Glutamatergic neuron (in vitro differentiated cells): ENCODE results near the gene CNTF. TPM values are rescaled to one million over a fixed set of nuclear protein-coding genes. Genes with fewer than 3 reads are reported as not detected.

Experiments
- DNase-seq: peaks from one replicate; pipeline ENCODE4 v3.0.0; 2022
- H3K27ac Mint-ChIP-seq: one replicate; pipeline ENCODE4 v1.8.0; 2020; ENCODE audit warnings: mild to moderate bottlenecking, mixed read lengths, inconsistent platforms; ENCODE audit not compliant: unreplicated experiment
- H3K27me3 Mint-ChIP-seq: one replicate; pipeline ENCODE4 v1.8.0; 2020; ENCODE audit warnings: mild to moderate bottlenecking, moderate library complexity, mixed read lengths, inconsistent platforms; ENCODE audit not compliant: unreplicated experiment
- H3K36me3 Mint-ChIP-seq: one replicate; pipeline ENCODE4 v1.8.0; 2020; ENCODE audit warnings: mild to moderate bottlenecking, mixed read lengths, inconsistent platforms; ENCODE audit not compliant: unreplicated experiment
- H3K4me1 Mint-ChIP-seq: one replicate; pipeline ENCODE4 v1.8.0; 2020; ENCODE audit warnings: mild to moderate bottlenecking, low read depth, mixed read lengths, inconsistent platforms; ENCODE audit not compliant: unreplicated experiment
- H3K4me3 Mint-ChIP-seq: one replicate; pipeline ENCODE4 v1.8.0; 2020; ENCODE audit warnings: mild to moderate bottlenecking, mixed read lengths, inconsistent platforms; ENCODE audit not compliant: unreplicated experiment
- H3K9me3 Mint-ChIP-seq: one replicate; pipeline ENCODE4 v1.8.0; 2020; ENCODE audit warnings: mild to moderate bottlenecking, moderate library complexity, mixed read lengths, inconsistent platforms; ENCODE audit not compliant: unreplicated experiment
- total RNA-seq: library from RNA; stranded (reverse); fragmentation: NEBNext Ultra II Directional; extraction: Animal tissue kit (Norgen Biotek cat#: 25700); gene quantifications from one replicate; pipeline ENCODE4 v1.2.1, GENCODE V29; 2021; ENCODE audit not compliant: unreplicated experiment
- TF ChIP-seq, protein P1 (sequence below): fragments of 200-600 bp; sonication (generic); IDR thresholded peaks from one replicate; pipeline ENCODE4 v1.5.0; 2021; ENCODE audit not compliant: partially characterized antibody, unreplicated experiment

The CNTF gene
- total RNA-seq, 1 donor from 2014 or later, result 4.6 TPM

DNA sequence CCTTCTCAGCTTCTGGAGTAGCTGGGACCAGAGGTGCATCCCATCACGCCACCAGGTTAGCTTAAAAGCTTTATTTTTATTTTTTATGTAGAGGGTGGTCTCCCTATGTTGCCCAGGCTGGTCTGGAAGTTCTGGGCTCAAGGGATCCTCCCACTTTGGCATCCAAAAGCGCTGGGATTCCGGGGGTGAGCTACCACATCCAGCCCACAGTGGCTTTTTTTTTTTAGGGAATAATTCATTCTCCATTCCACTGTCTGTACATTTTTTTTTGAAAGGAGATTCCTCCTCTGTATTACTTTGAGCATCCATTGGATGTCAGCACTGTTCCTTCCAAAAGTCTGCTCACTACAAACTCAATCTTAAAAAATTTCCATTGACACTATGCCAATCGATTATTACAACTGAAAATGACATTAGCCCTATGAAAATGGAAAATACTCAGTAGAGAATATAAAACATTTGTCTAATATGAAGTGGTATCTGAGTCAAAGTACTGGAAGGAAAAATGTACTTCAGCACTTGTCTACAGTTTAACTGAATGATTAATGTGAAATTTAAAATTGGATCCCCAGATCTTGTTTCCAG is 45.5 kb upstream of the CNTF start:
- Mint-ChIP-seq H3K4me3 (peak overlapping the region; percentile 89), H3K27me3 (peaks cover 22% of the 10 kb centered on the region), H3K36me3 (no peaks in the 10 kb centered on the region), H3K4me1 (peaks cover 13% of the 10 kb centered on the region), H3K9me3 (peaks cover 20% of the 10 kb centered on the region), H3K27ac (peak overlapping the region; percentile 100)
- TF ChIP-seq, protein P1, sequence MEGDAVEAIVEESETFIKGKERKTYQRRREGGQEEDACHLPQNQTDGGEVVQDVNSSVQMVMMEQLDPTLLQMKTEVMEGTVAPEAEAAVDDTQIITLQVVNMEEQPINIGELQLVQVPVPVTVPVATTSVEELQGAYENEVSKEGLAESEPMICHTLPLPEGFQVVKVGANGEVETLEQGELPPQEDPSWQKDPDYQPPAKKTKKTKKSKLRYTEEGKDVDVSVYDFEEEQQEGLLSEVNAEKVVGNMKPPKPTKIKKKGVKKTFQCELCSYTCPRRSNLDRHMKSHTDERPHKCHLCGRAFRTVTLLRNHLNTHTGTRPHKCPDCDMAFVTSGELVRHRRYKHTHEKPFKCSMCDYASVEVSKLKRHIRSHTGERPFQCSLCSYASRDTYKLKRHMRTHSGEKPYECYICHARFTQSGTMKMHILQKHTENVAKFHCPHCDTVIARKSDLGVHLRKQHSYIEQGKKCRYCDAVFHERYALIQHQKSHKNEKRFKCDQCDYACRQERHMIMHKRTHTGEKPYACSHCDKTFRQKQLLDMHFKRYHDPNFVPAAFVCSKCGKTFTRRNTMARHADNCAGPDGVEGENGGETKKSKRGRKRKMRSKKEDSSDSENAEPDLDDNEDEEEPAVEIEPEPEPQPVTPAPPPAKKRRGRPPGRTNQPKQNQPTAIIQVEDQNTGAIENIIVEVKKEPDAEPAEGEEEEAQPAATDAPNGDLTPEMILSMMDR, result no peak
- DNase-seq, result no peak

DNA sequence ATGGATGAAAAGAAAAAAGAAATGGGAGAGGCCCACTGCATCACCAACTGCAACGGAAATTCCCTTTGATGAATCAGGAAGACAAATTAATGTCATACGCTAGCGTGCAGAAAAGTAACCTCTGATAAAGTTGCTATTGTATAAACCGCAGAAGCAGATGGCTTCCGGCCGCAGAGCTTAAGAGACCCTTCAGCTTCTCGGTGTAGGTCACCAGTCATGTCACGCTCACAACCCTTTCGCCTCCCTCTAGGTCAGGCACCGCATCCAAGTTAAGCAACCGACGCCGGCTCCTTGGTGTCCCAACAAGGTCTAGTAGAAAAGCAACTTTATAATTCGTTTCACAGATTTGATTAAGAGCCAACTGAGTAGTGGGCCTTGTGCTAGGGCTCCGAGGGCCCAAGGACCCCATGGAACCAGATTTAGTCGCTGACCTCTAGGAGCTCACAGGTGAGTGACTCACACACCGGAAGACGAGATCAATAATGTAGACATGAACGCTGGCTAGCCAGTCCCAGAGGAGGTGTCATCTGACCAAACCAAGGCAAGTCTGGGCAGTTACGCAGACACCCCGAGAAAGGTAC is 44.8 kb upstream of the CNTF start:
- H3K9me3 Mint-ChIP-seq, result peaks cover 20% of the 10 kb centered on the region
- no peaks in the 10 kb centered on the region for H3K36me3 Mint-ChIP-seq
- H3K4me1 Mint-ChIP-seq, result peaks cover 13% of the 10 kb centered on the region
- TF ChIP-seq, protein P1, result no peak
- peak; percentile 41 for DNase-seq
- peaks cover 22% of the 10 kb centered on the region for H3K27me3 Mint-ChIP-seq
- peak overlapping the region; percentile 100 for H3K27ac Mint-ChIP-seq
- H3K4me3 Mint-ChIP-seq, result peak overlapping the region; percentile 89

GRCh38 chr11:58578136-58578634 is 44.3 kb upstream of the CNTF start:
- Mint-ChIP-seq H3K27ac (peak overlapping the region; percentile 100), H3K27me3 (peaks cover 22% of the 10 kb centered on the region), H3K4me3 (peak overlapping the region; percentile 89), H3K9me3 (peaks cover 20% of the 10 kb centered on the region), H3K36me3 (no peaks in the 10 kb centered on the region), H3K4me1 (peaks cover 13% of the 10 kb centered on the region)
- TF ChIP-seq, protein P1, result no peak
- DNase-seq, result peak; percentile 94

DNA sequence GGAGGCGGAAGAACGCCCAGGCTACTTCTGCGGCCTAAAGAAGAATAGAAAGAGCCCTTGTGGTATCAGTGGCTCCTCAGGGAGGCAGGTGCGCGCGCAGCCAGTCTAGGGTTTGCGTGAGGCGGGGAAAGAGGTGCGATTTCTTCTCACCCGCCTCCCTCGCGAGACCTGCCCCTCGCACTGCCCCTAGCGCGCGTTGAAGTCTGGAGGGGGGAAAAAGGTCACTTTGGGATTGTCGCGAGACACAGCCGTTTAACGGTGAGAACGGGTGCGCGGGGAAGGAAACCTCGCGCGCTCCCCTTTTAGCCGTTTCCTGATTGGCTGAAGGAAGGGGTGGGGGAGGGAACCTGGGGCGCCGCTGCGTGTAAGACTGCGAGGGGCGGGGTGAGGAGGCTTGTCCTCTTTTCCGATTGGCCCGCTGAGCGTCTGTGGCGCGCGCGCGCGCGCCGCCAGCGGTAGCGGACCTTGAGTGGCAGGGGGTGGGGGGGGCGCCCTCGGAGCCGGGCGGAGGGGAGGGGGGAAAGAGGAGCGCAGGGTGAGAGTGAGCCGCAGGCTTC is 43.8 kb upstream of the CNTF start, which contains the start of gene ZFP91:
Gene ZFP91, plus strand, starts transcription at position 429 of the 557 bp plus-strand sequence. CDS start 219 bp downstream, outside the sequence.
- TF ChIP-seq, protein P1, result no peak
- peak within 1 kb of the TSS; percentile 100 for H3K27ac Mint-ChIP-seq
- H3K27me3 Mint-ChIP-seq, result peaks cover 23% of the 10 kb centered on the region
- peak; percentile 96 for DNase-seq
- H3K4me3 Mint-ChIP-seq, result peak within 1 kb of the TSS; percentile 99
- no peaks in the 10 kb centered on the region for H3K36me3 Mint-ChIP-seq
- peaks cover 13% of the 10 kb centered on the region for H3K4me1 Mint-ChIP-seq
- peaks cover 20% of the 10 kb centered on the region for H3K9me3 Mint-ChIP-seq
